Hematopoietic multipotent progenitor cell treated with erythropoietin and hydrocortisone succinate and interleukin-3 and kit ligand, for 6 days (in vitro differentiated cells): ENCODE measurements around the gene ZNF692.
"Not testable (repeated sequence)": the region's sequence is repeated elsewhere in the genome, so short reads cannot be mapped to it uniquely, and the experiment has no call there.

Experiments
- DNase-seq: peaks from one replicate; pipeline ENCODE4 v3.0.0-alpha.2; 2015

Gene ZNF692

GRCh38 chr1:248807067-248807737, 51.7 kb downstream of the ZNF692 start:
- DNase-seq = peak; percentile 84

- peak; percentile 73 for DNase-seq
Measured at GRCh38 chr1:248805876-248806275, 53.0 kb downstream of the ZNF692 start.

- DNase-seq = peak; percentile 79
Measured at GRCh38 chr1:248804771-248805681, 53.9 kb downstream of the ZNF692 start.

- not testable (repeated sequence) for DNase-seq
Measured at GRCh38 chr1:248803501-248803900, 55.4 kb downstream of the ZNF692 start.

- DNase-seq = no peak
Measured at GRCh38 chr1:248802454-248802853, 56.4 kb downstream of the ZNF692 start.

GRCh38 chr1:248800459-248800858, 58.4 kb downstream of the ZNF692 start:
- DNase-seq = no peak
